AG10803 (cell line): ENCODE measurements around the gene SLC46A3.

Source experiments
- DNase-seq: peaks from one replicate; pipeline ENCODE4 v3.0.0; 2010; ENCODE audit warnings: low read depth
- H3K4me3 ChIP-seq: 2 replicates; pipeline ENCODE4 v1.5.1; 2011; ENCODE audit warnings: mild to moderate bottlenecking, low read length, control low read depth
- TF ChIP-seq, protein P1 (sequence below): conservative IDR thresholded peaks from 2 replicates; pipeline ENCODE4 v1.5.1; 2011; ENCODE audit warnings: mild to moderate bottlenecking, low read length, control low read depth, inconsistent platforms

Gene SLC46A3

DNA sequence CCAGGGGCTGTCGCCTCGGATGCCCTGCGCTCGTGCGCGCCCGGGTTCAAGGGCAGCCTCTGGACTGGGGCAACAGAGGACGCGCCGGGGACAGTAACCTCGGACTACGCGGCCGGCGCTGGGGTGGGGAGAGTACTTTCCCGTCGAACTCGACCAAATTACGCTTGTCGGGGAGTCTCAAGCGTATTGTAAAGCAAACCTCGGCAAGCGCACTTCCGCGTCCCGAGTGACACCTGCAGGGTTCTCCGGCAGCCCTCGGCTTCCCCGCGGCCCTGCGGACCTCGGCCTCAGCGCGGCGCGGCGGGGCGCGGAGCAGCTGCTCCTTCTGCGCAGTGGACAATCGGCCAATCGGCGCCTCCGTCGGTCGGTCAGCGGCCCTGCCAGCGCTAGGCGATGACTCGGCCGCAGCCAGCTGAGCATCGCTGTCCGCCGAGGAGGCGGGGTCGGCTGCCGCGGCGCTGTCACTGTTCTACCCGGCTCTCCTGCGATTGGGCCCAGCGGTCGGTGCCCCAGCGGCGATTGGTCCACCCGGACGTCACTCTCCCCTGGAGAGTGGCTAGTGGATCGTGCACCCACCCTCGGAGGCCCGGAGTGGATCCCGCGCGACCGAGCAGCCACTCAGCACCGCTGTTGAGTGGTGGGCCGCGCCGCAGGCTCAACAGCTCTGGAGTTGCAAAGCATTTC is at the start of gene SLC46A3:
SLC46A3 (minus strand) TSS at position 428 of the 684 bp plus-strand sequence. CDS start 972 bp downstream, outside the sequence.
- peak within 1 kb of the TSS; percentile 81 for H3K4me3 ChIP-seq
- peak; percentile 99 for DNase-seq
- TF ChIP-seq, protein P1, sequence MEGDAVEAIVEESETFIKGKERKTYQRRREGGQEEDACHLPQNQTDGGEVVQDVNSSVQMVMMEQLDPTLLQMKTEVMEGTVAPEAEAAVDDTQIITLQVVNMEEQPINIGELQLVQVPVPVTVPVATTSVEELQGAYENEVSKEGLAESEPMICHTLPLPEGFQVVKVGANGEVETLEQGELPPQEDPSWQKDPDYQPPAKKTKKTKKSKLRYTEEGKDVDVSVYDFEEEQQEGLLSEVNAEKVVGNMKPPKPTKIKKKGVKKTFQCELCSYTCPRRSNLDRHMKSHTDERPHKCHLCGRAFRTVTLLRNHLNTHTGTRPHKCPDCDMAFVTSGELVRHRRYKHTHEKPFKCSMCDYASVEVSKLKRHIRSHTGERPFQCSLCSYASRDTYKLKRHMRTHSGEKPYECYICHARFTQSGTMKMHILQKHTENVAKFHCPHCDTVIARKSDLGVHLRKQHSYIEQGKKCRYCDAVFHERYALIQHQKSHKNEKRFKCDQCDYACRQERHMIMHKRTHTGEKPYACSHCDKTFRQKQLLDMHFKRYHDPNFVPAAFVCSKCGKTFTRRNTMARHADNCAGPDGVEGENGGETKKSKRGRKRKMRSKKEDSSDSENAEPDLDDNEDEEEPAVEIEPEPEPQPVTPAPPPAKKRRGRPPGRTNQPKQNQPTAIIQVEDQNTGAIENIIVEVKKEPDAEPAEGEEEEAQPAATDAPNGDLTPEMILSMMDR, result no peak

DNA sequence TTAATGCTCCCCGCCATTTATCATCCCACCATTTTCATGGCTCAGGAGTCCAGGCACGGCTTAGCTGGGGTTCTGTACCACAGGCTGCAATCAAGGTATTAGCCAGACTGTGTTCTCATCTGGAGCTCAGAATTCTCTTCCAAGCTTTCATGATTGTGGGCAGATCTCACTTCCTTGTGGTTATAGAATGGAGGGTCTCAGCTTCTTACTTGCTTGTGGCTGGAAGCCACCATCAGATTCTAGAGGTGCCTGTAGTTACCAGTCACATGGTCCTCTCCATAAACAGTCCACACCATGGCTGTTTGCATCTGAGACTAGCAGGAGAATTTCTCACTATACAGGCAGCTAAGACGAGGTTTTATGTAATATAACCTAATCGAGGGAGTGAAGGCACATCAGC is 45.1 kb upstream of the SLC46A3 start:
- H3K4me3 ChIP-seq, result no peak overlapping the region
- DNase-seq, result no peak

GRCh38 chr13:28761586-28761985 is 42.8 kb upstream of the SLC46A3 start:
- TF ChIP-seq, protein P1, result no peak
- H3K4me3 ChIP-seq, result no peak overlapping the region
- peak; percentile 48 for DNase-seq

More for the DNA sequence above, 45.1 kb upstream of the SLC46A3 start:
- TF ChIP-seq, protein P1, result no peak

GRCh38 chr13:28755546-28755870 is 36.7 kb upstream of the SLC46A3 start:
- no peak for DNase-seq
- H3K4me3 ChIP-seq, result no peak overlapping the region
- TF ChIP-seq, protein P1, result no peak

DNA sequence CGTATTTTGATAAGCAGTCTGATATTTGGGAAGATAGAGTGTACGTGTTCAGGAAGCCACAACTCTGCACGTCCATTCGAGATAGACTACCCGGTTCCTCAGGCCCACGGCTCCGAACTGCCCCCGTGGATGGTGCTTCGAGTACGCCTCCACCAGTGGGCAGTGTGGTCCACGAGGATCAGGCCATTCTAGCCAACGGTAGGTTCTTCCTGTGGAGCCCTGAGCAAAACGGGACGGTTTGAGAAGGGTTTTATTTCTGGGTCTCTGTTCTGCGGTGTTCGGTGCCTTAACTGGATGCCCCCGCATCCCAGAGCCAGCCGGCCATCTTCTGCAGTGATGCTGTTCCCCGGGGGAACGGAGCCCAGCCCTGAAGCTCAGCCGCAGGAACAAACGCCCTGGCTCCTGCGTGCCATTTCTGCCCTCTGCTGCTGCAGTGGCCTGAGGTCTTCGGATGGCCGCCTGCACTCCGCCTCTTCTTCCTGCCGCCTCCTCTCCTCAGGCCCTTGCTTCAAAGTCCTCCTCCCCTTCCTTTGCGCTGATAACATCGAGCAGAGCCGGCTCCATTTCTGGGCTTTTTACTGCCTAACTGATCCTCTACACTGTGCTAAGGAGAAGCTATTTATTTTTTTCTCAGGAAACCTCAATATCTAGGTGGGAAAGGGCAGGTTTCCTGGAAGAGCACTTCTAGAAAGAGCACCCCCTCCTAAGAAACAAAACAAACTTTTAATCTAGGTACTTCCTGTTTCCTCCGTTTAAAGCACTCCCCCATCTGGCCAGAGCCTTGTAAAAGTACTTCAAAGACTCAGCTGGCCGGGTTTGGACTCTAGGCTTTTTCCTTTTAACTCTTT is 36.2 kb upstream of the SLC46A3 start:
- DNase-seq, result peak; percentile 48
- no peak overlapping the region for H3K4me3 ChIP-seq
- TF ChIP-seq, protein P1, result peak; percentile 21

DNA sequence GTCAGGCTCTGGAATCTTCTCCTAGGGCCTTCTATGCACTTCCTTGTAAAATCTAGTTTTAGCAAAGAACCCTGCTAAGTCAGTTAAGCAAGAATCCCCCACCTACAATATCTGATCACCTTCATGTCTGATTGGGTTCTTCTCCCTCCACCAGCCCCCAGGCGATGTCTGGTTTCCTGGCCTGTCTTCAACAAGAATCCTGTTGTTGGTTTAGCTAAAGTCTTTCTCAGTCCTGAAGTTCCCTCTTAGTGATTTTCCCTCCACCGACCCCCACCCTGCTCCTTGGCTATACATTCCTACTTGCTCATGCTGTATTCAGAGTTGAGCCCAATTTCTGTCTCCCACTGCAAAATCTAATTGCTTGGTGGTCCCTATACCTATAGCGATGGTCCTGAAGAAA is 35.2 kb upstream of the SLC46A3 start:
- TF ChIP-seq, protein P1, result no peak
- no peak for DNase-seq
- H3K4me3 ChIP-seq, result no peak overlapping the region
